ENCODE measurements around the gene TMEM150C.

DNA sequence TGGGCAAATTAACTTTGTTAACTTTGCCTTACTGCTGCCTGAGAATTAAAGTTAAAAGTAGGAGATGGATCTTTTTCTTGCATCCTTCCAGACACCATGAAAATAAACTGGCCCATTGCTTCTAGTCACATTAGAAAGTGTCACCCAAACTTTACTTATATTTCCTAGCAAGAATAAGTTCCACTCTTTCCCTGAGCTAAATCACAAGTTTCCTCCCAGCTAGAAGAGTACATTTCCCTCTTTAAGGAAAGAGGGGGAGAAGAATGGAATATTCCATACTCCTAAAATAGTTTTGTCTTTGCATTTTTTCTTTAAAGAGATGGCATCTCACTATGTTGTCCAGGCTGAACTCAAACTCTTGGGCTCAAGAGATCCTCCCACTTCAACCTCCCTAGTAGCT lies 53.8 kb downstream of the TMEM150C start:
- TF ChIP-seq, protein P1, sequence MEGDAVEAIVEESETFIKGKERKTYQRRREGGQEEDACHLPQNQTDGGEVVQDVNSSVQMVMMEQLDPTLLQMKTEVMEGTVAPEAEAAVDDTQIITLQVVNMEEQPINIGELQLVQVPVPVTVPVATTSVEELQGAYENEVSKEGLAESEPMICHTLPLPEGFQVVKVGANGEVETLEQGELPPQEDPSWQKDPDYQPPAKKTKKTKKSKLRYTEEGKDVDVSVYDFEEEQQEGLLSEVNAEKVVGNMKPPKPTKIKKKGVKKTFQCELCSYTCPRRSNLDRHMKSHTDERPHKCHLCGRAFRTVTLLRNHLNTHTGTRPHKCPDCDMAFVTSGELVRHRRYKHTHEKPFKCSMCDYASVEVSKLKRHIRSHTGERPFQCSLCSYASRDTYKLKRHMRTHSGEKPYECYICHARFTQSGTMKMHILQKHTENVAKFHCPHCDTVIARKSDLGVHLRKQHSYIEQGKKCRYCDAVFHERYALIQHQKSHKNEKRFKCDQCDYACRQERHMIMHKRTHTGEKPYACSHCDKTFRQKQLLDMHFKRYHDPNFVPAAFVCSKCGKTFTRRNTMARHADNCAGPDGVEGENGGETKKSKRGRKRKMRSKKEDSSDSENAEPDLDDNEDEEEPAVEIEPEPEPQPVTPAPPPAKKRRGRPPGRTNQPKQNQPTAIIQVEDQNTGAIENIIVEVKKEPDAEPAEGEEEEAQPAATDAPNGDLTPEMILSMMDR (IDR thresholded peaks at IDR 0.05): no peak
- TF ChIP-seq POLR2A (IDR thresholded peaks at IDR 0.05): no peak
